HEK293 (cell line): ENCODE data around the gene PTGER2.

Experiments used
- PATZ1 ChIP-seq: fragments of 450-650 bp; formaldehyde crosslinking; IDR thresholded peaks from 2 replicates; pipeline ENCODE4 v1.5.1; 2016; ENCODE audit warnings: missing biosample characterization, missing genetic modification characterization
- ZNF138 ChIP-seq: fragments of 450-650 bp; formaldehyde crosslinking; IDR thresholded peaks from 2 replicates; pipeline ENCODE4 v1.5.1; 2016; ENCODE audit warnings: missing biosample characterization, missing genetic modification characterization, borderline replicate concordance
- ZNF175 ChIP-seq: fragments of 450-650 bp; formaldehyde crosslinking; IDR thresholded peaks from 2 replicates; pipeline ENCODE4 v1.5.1; 2016; ENCODE audit warnings: missing biosample characterization, missing genetic modification characterization
- ZNF341 ChIP-seq: fragments of 450-650 bp; formaldehyde crosslinking; IDR thresholded peaks from 2 replicates; pipeline ENCODE4; 2016; ENCODE audit warnings: low read depth, missing biosample characterization, missing genetic modification characterization
- ZNF670 ChIP-seq: fragments of 450-650 bp; formaldehyde crosslinking; IDR thresholded peaks from 2 replicates; pipeline ENCODE4 v1.5.1; 2016; ENCODE audit warnings: missing biosample characterization, missing genetic modification characterization, low read depth
- ZSCAN30 ChIP-seq: fragments of 450-650 bp; IDR thresholded peaks from 2 replicates; pipeline ENCODE4 v1.5.1; 2018; ENCODE audit warnings: missing biosample characterization, mild to moderate bottlenecking, missing genetic modification characterization, moderate library complexity
- TF ChIP-seq, protein P1 (sequence below): fragments of 450-650 bp; formaldehyde crosslinking; IDR thresholded peaks from 2 replicates; pipeline ENCODE4 v1.5.1; 2016; ENCODE audit warnings: missing biosample characterization, missing genetic modification characterization
- TF ChIP-seq, protein P2 (sequence below): fragments of 450-650 bp; formaldehyde crosslinking; IDR thresholded peaks from 2 replicates; pipeline ENCODE4 v1.5.1; 2016; ENCODE audit warnings: missing biosample characterization, missing genetic modification characterization

GRCh38 chr14:52350445-52350844 lies 36.3 kb downstream of the PTGER2 start:
- TF ChIP-seq ZNF670 (tag by site-specific recombination) (no peak), ZNF175 (no peak), PATZ1 (tag by site-specific recombination) (no peak), ZNF138 (tag by site-specific recombination) (no peak), ZNF341 (tag by site-specific recombination) (no peak), ZSCAN30 (no peak)
- TF ChIP-seq, protein P1, sequence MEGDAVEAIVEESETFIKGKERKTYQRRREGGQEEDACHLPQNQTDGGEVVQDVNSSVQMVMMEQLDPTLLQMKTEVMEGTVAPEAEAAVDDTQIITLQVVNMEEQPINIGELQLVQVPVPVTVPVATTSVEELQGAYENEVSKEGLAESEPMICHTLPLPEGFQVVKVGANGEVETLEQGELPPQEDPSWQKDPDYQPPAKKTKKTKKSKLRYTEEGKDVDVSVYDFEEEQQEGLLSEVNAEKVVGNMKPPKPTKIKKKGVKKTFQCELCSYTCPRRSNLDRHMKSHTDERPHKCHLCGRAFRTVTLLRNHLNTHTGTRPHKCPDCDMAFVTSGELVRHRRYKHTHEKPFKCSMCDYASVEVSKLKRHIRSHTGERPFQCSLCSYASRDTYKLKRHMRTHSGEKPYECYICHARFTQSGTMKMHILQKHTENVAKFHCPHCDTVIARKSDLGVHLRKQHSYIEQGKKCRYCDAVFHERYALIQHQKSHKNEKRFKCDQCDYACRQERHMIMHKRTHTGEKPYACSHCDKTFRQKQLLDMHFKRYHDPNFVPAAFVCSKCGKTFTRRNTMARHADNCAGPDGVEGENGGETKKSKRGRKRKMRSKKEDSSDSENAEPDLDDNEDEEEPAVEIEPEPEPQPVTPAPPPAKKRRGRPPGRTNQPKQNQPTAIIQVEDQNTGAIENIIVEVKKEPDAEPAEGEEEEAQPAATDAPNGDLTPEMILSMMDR (tag by site-specific recombination) = no peak
- TF ChIP-seq, protein P2, sequence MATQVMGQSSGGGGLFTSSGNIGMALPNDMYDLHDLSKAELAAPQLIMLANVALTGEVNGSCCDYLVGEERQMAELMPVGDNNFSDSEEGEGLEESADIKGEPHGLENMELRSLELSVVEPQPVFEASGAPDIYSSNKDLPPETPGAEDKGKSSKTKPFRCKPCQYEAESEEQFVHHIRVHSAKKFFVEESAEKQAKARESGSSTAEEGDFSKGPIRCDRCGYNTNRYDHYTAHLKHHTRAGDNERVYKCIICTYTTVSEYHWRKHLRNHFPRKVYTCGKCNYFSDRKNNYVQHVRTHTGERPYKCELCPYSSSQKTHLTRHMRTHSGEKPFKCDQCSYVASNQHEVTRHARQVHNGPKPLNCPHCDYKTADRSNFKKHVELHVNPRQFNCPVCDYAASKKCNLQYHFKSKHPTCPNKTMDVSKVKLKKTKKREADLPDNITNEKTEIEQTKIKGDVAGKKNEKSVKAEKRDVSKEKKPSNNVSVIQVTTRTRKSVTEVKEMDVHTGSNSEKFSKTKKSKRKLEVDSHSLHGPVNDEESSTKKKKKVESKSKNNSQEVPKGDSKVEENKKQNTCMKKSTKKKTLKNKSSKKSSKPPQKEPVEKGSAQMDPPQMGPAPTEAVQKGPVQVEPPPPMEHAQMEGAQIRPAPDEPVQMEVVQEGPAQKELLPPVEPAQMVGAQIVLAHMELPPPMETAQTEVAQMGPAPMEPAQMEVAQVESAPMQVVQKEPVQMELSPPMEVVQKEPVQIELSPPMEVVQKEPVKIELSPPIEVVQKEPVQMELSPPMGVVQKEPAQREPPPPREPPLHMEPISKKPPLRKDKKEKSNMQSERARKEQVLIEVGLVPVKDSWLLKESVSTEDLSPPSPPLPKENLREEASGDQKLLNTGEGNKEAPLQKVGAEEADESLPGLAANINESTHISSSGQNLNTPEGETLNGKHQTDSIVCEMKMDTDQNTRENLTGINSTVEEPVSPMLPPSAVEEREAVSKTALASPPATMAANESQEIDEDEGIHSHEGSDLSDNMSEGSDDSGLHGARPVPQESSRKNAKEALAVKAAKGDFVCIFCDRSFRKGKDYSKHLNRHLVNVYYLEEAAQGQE (tag by site-specific recombination) = no peak
